HCT116 (cell line): ENCODE measurements around the gene NANOGP8.

Experiments
- CEBPB ChIP-seq: IDR thresholded peaks from 2 replicates; pipeline ENCODE4 v1.6.1; 2012; ENCODE audit warnings: low read depth
- CTCF ChIP-seq, 3 experiments: fragments of 200-600 bp in 1 of 3; sonication (generic) in 1 of 3; IDR thresholded peaks in 2 of 3; conservative IDR thresholded peaks in 1 of 3; 2 replicates each; pipeline ENCODE4 v1.5.1; 2012 to 2017; ENCODE audit warnings: low read depth in 2 of 3, low read length in 2 of 3, antibody characterized with exemption in 1 of 3, borderline replicate concordance in 1 of 3, control low read depth in 1 of 3, mild to moderate bottlenecking in 1 of 3, mixed read lengths in 1 of 3, mixed run types in 1 of 3, moderate library complexity in 1 of 3; ENCODE audit not compliant: insufficient read depth in 1 of 3
- EZH2 ChIP-seq: fragments of 200-600 bp; sonication (generic); IDR thresholded peaks from 2 replicates; pipeline ENCODE4 v1.6.1; 2017; ENCODE audit warnings: antibody characterized with exemption, mixed run types
- JUND ChIP-seq: IDR thresholded peaks from 2 replicates; pipeline ENCODE4 v1.6.1; 2012
- POLR2A ChIP-seq: IDR thresholded peaks from 2 replicates; pipeline ENCODE4 v1.7.0; 2011; ENCODE audit warnings: borderline replicate concordance; ENCODE audit not compliant: insufficient read depth, insufficient read length; ENCODE audit errors: extremely low read depth
- POLR2AphosphoS5 ChIP-seq: IDR thresholded peaks from 2 replicates; pipeline ENCODE4 v1.6.1; 2011; ENCODE audit warnings: mild to moderate bottlenecking, low read depth, low read length, moderate library complexity
- RAD21 ChIP-seq: IDR thresholded peaks from 2 replicates; pipeline ENCODE4 v1.6.1; 2012; ENCODE audit warnings: low read depth, mild to moderate bottlenecking
- SIN3A ChIP-seq: IDR thresholded peaks from 2 replicates; pipeline ENCODE4 v1.6.1; 2012; ENCODE audit warnings: low read depth
- SP1 ChIP-seq: IDR thresholded peaks from 2 replicates; pipeline ENCODE4 v1.6.1; 2012; ENCODE audit warnings: low read depth

DNA sequence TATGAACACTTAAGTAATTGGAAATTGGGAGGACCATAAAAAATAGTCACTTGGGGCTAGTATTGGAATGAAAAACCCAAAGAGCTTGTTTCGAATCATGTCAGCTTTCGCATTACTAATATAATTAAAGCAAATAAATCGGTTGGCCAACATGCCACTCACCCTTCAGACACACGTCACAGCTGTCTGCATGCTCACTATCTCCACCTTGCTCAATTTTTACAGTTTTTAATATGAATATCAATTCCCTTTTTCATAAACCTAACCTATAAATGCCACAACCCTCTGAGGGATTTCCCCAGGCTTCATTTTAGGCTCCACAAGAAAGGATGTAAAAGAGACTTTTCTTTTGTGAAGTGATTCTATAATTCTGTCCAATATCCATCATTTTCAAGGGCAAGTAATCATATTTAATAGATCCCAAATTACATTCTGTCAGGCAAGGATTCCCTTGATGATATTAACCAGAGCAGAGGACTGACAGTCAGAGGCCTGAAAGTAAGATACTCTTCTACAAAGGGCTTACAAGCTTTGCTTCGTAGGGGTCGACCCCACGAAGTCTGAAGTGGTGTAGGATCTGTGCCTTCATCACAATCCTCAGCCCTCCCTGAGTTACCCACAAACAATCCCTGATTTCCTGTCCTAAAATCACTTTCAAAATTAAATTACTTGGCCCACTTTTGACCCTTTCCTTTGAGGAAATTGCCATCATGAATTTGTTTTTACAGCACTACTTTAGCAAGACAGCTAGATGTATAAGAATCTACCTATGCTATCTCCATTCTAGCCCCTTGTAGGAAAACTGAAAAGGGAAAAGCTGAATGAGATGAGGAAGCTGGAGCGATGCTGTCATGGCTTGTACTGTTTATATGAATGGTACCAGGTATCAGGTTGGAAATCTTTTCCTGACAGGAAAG, 44.5 kb downstream of the NANOGP8 start:
- TF ChIP-seq CTCF (IDR thresholded peaks at IDR 0.05 in 2 of 3, conservative IDR thresholded peaks at IDR 0.05 in 1 of 3; ENCODE audit: borderline replicate concordance in 1 of 3, insufficient read depth in 1 of 3, low read depth in 2 of 3, low read length in 2 of 3), result no peak
- TF ChIP-seq POLR2AphosphoS5, result no peak
- TF ChIP-seq CEBPB, result no peak
- TF ChIP-seq EZH2, result no peak
- no peak for TF ChIP-seq RAD21
- TF ChIP-seq SIN3A, result no peak
- TF ChIP-seq SP1, result no peak
- TF ChIP-seq JUND, result no peak
- TF ChIP-seq POLR2A, result no peak
